DMS53 (cell line): Measurements from ENCODE around the gene CCR6.

Experiments used
- DNase-seq: peaks from one replicate; lab custom pipeline; 2025; lab: John Stamatoyannopoulos, UW

Gene CCR6

DNA sequence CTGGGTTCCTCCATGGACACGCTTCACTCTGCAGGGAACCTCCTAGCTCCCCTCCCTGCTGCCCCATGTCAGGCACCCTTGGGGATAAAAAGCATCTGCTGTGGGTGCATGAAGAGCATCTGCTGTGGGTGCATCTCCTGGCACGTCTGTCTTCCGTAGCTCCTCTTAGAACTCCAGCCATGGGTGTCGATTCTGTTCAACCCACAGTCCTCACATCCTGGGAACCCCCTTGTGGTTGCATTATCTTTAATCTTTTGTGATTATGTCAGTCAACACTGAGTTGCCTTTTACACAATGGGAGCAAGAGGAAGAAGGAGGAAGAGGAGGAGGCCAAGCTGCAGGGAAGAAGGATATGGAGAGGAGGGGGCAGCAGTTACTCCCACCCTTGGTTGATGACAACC, 24.1 kb upstream of the CCR6 start:
- DNase-seq, result no peak

DNA sequence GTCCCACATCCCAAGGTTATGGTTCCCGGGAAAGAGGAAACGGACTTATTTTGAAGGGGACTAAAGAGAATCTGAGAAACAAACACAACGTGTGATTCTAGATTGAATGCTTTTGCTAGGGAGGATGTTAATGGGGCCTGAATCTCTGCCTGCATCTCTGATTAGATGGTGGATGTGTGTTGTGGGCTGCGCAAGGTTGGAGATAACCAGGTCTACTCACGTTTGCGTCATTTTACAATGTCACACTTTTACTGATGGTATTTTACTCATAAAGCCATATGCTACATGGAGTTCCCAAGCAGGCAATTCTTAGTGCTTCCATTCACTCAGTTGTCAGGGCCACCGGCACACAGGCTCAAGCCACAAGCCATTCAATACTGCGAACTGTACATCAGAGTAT, 23.2 kb upstream of the CCR6 start:
- no peak for DNase-seq

DNA sequence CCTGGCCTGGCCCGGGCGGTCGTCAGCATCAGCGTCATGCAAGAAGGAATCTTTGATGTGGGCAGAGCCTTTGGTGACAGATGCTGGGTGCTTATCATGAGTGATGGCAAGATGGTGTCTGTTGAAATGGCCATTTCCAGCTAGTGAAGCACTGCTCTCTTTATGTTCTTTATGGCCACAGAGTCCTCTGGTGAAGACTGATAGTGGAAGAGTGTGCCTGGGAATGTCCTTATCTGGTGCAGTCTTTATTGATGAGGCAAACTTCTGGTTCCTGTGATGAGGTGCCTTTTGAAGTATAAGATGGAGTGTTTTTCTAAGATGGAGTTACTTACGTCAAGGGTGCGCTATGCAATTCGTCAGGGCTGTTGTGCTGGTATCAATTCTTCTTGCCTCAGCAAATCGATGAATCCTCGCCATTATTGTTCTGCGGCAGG, 22.6 kb upstream of the CCR6 start:
- DNase-seq, result no peak

DNA sequence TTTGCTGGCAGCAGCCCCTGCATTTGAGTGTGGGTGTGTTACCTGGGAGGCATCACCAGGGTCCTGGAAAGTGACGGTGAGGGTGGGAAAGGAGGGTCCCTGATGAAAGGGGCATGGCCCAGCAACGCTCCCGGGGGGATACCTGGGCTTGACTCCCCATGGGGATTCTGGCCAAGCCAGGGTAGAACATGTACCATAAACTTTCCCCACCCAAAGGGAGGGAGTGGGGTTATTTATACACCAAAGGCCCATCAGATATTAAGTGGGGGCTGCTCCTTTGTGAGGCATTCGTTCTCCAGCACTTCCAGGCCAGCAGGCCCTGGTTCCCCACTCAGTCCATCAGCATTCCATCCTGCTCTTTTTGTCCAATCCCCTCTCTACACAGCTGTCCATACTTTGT, 20.6 kb upstream of the CCR6 start:
- DNase-seq, result no peak

DNA sequence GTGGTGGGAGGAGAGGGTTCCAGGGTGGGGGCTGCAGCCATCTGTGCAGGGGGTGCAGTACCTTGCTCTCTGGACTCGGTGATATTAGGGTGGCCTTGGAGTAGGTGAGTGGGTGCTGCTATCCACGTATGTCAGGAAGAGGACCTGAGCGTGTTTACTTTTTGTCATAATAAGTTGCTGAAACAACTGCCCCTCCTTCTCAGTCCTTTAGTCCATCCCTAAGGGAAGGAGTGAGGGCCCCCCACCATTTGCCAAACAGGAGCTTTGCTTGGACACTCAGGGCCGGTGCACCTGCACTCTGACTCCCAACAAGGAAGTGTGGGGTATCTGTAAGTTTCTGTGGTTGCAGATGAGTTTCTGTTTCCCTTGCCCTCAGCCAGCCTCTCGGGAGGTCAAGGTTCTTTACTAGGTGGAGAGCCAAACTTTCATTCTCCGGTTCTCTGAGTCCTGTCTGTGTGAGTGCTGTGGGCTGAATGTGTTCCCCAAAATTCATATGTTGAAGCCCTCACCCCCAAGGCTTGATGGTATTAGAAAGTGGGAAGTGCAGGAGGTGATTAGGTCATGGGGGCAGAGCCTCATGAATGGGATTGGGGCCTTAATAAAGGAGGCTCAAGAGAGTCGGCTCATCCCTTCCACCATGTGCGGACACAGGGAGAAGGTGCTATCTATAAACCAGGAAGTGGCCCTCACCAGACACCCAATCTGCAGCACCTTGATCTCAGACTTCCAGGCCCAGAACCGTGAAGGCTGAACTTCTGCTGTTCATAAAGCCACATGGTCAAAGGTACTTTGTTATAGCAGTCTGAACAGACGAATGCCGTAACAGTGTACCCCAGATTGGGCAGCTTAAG, 19.6 kb upstream of the CCR6 start:
- no peak for DNase-seq

DNA sequence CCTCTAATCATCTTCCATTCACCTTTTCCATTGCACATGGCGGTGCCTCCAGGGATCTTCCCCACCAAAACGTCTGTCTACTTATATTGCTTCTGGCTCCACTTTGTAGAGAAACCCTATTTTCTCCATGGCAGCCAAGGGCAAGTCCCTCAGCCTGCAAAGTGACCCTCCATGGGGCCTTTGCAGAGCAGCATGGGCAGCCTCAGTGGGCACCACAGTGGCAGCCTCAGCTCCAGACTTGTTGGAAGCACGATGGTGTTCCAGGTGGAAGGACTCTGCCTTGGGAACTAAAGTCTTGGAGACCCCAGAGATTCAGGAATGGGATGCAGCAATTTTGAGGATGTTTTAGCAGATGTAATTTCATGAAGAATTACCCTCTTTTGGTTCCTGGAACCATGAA, 18.5 kb upstream of the CCR6 start:
- DNase-seq, result no peak

DNA sequence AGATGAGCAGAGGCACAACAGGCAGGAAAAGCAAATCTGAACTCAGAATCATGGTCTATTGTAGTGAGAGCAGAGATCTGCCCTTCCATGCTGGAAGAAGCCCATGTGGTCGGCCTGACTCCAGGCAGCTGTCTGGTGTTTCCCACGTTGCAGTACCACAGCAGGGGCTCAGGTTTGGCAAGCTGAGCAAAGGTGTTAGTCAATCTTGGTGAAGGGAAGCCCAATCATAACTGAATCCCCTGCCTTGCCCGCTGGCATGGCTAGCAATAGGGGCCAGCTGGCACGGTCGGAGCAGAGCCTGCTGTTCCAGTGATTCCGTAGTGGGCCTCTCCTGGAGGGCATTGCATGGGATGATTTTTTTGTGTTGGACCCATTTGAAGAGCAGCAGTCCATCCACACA, 17.8 kb upstream of the CCR6 start:
- DNase-seq, result no peak

DNA sequence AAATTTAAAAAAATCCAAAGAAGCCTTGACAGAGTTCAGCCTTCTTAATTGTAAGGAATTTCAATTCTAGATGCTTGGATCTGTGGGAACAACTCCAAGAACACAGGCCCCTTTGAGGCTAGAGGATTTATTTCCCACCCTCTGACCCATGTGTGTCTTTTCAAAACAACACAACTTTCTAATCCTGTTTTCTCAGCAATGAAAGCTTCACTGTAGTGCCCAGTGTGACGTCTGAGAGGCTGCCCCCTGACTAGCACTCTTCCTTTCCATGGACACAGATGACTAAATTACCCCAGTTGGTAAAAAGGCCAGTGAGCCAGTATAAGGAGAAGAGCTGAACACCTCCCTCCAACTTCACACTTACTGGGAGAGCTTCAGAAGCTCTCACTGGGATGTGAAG, 16.5 kb upstream of the CCR6 start:
- no peak for DNase-seq

DNA sequence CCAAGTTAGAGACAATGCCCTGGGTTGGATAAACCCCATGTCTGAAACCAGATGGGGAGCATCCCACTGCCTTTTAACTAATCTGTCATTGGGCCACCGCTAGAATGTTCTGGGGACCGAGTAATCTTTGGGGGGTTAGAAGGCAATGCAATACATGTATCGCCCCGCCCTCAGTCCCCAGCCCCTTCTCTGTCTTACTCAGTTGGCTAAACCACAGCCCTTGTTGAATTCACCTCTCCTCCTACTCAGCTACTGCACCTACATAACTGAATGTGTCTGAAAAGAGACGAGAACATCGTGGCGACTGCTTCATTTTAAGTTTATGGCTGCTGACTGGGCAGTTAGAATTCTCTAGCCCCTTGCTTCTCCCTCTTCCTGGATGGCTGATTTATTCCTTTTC, 15.1 kb upstream of the CCR6 start:
- no peak for DNase-seq

DNA sequence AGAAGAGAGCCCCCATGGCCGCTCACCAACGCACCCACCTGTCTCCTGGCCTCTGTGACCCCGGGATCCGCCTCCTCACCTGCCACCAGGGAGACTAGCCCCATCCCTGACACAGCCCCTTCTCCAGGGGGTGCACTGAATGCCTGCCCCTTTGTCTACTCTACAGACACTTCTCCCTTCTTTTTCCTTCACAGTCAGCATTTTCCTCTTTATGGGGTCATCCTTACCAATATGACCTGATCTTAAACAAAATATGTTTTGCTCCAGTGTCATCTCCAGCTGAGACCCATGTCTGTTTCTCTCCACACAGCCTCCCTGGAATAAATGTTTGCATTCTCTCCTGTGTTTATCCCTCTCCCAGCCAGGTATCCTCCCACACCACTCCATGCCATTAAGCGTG, 14.6 kb upstream of the CCR6 start:
- peak; percentile 64 for DNase-seq

DNA sequence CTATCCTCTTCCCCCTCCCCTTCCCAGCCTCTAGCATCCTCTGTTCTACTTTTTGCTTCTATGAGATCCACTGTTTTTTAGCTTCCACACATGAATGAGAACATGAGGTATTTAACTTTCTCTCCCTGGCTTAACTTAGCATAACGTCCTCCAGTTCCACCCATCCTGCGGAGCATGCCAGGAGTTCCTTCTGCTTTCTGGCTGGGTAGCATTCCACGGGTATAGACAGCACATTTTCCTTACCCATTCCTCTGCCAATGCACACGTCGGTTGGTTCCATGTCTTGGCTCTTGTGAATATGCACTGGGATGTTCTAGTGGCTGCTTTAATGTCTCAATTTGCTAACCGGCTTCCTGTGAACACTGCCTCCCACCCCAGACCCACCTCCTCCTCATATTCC, 13.2 kb upstream of the CCR6 start:
- no peak for DNase-seq

DNA sequence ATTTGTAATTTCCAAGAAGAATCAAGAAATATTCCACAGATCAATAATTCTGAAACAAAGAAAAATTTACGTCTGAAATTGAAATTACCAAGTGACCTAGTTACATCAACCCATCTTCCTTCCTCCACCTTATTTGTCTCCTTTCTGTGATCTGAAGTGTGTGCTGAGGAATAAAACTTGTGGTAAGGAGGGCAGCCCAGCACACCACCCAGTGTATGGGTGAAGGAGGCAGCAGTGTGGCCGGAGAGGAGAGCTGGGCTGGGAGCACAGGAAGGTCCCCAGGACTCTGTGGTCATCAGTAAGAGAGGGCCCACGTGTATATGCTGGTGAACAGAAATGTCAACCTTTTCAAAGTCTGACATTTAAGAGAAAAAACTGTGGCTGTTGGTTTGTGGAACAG, 11.3 kb upstream of the CCR6 start:
- no peak for DNase-seq

DNA sequence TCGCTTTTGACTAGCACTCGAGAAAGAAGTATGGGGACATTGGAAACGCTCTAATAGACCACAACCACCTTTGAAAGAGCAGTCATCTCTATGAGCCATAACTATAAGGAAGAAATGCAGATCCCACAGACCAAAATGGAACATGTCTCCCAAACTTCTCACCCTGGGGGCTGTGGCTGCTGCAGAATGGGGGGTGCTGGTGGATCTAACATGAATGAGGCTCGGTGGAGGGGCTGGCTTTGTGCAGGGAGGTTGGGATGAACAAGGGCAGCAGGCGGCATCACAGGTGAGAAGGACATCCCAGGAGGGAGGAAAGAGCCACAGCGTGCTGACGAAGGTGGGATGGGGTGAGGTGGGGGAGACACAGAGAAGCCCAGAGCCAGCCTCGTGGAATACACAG, 10.5 kb upstream of the CCR6 start:
- no peak for DNase-seq

DNA sequence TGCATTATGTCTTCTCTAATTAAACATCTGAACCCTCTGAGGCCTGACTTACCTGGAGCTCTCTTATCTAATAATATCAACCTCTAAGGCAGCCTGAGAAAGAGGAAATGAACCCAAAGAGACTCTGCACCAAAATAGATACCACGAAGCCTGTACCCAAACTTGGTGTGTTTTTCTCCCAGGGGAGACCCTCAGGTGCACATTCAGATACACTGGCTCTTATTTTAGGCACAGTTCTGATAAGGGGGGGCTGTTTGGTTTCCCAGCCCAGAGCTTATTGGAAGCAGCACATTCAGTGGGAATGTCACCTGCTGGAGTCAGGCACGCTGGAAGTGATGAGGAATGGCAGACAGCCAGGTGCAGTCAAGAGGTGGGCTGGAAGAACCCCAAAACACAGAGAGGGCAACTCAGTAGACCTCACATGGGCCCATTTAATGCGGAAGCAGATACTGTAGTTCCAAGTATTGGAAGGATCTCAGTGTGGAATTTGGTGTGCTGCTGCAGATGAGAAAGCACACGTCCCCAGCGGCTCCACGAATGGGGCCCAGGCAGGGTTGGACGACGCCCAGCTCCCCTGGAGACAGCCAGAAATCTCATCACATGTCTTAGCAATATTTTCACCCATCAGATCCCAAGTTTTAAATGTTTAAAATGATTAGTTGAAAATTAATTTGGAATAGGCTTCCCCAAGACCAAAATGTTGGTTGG, 9.7 kb upstream of the CCR6 start:
- DNase-seq, result no peak

DNA sequence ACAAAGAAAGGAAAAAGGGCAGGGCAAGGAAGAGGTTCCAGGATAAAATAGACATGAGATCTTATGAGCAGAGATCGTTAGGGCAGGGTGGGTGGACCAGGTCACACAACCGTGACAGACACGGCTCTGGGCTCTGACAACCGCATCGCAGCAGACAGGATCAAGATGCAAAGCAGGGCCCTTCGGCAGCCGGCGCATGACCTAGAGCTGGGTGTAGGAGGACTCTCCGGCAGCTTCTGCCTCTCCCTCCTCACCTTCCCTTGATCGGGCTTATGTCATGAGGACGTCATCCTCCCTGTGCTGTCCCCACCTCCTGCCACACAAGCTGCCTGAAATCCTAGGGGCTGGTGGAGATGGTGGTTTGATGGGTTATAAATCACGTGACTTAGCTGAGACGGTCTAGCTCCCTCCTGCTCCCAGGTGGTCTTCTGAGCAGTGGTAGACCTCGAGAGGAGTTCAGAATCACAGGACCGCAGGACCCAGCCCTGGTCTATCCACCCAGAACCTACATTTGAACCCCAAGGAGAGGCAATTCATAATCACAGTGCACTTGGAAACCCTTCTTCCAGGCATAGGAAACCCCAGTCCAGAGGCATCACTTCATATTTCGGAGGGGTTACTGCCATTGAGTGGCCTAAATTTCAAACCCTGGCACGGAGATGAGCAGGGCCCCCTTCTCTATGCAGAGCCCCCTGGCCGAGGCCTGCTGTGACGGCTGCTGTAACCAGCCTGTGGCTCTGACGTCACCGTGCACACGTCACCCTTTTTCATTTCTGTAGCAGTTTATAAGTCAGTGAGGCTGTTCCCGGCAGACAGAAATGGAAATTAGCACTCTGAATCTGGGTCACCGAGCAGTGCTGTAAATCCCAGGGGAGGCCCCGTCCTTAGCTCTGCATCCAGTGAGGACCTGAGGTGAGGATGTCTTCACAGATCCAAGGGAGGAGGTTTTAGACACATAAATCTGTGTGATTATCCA, 8.7 kb upstream of the CCR6 start:
- DNase-seq, result no peak

DNA sequence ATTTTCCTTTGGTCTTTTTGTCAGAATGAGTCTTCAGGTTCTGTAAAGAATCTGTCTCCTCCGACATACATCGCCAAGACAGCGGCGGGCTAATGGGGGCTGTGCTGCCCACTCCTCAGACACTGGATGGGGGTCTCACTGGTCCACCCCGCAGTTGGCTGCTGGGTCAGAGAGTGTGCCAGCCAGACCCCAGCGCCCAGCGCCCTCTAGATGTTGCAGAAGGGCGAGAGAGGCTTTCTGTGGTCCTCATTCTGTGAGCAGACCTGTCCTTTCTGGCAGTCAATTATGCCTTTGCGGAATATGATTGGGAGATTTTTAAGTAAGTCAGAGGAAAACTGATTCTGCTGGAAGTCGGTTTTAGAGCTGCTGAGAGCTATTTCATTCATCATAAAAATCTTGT, 7.8 kb upstream of the CCR6 start:
- no peak for DNase-seq

DNA sequence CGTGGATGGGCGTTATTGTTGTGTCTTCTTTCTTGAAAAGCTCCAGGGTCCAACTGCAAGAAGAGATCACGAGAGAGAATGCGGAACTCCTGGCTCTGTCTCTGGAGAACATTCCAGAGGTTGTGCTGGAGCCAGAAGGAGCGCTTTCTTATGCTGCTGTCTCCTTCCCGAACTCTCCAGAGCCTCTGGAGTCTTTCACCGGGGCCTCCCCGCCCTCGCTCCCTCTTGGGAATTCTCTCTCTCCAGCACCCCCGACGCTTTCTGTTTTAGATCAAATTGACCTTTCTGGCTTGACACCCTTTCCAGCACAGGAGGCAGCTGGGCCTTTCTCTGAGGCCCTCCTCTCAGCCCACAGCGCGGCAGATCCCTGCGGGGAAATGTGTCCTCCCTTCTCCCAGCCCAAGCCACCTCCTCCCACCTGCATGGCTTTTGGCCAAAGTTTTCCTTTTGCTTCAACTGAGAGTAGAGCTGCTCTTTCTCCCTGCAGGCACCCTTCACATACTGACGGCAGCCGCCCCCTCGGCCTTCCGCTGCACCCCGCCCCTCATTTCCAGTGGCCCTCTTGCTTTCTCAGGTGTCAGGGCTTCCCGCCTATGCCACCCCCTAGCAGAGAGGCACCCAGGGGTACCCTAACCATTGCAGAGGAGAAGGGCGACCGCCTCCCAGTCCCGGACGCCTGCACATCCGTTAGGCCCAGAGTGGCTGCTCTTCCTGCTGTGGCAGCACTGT, 6.6 kb upstream of the CCR6 start:
- DNase-seq, result no peak

DNA sequence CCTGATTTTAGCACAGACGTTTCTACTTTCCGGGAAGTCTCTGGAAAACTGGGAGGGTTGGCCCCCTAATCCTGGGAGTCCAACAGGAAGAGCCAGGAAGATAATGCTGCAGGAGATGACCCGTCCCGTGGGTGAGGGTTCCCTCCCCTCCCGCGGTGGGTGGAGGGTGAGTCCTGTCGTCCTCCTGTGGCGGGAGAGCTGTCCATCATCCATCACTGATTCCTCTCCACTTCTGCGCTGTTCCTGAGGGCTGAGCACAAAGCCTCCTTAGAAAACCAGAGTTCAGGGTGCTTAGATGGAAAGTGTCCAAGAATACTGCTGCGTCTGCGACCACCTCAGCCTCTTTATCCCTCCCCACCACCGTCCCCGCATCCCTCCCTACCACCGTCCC, 6.1 kb upstream of the CCR6 start:
- DNase-seq, result no peak

DNA sequence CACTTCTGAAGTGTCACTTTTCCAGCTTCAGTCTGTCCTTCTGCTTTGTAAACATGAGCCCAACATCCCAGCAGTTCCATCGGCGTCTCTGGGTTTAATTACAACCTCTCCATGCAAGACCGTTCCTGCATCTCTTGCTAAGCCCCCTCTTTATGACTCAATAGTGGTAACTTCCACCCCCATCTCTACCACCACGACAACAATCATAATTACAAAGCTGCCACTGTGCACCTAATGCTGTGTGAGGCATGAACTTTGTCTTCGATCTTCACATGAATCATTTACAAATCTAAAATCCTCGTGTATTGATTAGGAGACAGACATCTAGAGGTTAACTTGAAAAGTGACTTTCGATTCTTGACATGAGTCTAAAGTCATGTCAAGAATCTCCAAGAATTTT, 4.9 kb upstream of the CCR6 start:
- DNase-seq, result no peak

DNA sequence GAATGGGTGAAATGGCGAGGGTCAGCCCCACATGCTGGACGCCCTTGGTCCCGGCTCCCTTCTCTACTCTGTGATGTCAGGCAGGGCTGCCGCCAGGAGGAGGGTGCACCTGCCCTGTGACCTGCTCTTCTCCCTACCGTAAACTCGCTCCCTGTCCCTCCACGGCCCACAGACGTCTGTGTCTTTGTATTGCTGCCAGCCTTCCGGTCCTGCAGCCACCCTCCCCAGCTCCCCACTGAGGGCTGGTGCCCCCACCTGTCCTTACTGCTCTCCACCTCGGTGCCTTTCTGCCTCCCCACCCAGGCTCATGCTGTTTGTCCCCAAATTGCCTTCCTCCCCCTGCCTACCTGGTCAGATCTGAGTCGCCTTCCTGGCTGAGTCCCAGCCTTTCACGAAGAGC, 4.1 kb upstream of the CCR6 start:
- no peak for DNase-seq

DNA sequence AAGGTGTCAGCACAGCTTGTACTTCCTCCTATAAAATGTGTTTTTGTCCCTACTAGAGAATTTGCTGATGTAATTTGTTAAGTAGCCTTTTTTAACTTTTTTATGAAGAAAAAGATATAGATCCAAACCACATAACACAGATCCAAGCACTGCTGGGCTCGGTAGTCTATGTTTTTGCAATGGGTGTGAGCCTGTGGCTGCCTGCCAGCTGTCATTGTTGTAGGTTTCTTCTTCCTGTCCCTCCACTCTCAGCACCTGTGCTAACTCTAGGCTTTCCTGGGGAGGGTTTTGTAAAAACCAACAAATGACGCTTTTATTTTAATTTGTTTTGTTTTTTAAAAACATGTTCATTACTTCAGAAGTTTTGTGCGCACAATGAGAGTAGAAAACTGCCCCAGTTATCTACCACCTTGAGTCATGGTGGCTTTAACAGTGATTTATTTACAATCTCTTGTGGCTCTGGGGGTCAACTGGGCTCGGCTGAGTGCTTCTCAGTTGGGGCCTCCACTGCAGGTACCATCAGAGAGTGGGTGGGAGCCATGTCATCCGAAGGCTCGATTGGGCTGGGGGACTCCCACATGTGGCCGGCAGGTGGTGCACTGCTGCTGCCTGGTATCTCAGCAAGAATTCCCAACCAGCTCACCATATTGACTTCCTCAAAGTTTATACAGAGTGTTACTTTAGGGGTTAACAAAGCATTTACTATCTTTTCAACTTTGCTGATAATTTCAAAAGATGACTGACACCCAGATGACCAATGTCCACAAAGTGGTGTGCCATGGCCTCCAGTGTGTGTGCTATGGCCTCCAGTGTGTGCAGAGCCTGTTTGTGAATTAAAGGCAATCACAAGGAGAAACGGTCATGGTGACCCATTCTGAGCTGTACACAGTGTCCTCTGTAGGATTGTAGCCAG, 3.0 kb upstream of the CCR6 start:
- DNase-seq, result peak; percentile 3
